Measurements from ENCODE around the gene UNC45A.

DNA sequence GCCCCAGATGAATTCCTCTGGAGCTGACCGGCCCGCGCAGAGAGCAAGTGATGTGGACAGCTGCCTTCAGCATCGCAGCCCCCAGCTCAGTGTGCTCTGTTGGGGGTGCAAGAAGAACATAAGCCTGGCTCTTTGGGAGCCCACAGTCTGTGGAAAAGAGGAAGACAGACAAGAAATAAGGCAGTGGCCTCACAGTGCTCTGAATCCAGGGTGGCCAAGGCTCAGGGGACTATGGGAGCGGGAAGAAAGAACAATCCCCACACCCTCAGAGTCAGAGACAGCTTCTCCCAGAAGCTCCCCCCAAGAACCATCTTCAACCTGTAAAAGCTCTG is 2.5 kb upstream of the UNC45A start:
- TF ChIP-seq, protein P1, sequence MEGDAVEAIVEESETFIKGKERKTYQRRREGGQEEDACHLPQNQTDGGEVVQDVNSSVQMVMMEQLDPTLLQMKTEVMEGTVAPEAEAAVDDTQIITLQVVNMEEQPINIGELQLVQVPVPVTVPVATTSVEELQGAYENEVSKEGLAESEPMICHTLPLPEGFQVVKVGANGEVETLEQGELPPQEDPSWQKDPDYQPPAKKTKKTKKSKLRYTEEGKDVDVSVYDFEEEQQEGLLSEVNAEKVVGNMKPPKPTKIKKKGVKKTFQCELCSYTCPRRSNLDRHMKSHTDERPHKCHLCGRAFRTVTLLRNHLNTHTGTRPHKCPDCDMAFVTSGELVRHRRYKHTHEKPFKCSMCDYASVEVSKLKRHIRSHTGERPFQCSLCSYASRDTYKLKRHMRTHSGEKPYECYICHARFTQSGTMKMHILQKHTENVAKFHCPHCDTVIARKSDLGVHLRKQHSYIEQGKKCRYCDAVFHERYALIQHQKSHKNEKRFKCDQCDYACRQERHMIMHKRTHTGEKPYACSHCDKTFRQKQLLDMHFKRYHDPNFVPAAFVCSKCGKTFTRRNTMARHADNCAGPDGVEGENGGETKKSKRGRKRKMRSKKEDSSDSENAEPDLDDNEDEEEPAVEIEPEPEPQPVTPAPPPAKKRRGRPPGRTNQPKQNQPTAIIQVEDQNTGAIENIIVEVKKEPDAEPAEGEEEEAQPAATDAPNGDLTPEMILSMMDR (IDR thresholded peaks at IDR 0.05), result peak in 1 of 4 experiments; percentile 10
- no peak for TF ChIP-seq POLR2A (IDR thresholded peaks at IDR 0.05)

Data from prostate gland (tissue), 2 donors.